ENCODE data around the gene MGLL.
A peak's percentile ranks its signal among the peaks of the same experiment; 100 is the strongest.

MGLL gene

DNA sequence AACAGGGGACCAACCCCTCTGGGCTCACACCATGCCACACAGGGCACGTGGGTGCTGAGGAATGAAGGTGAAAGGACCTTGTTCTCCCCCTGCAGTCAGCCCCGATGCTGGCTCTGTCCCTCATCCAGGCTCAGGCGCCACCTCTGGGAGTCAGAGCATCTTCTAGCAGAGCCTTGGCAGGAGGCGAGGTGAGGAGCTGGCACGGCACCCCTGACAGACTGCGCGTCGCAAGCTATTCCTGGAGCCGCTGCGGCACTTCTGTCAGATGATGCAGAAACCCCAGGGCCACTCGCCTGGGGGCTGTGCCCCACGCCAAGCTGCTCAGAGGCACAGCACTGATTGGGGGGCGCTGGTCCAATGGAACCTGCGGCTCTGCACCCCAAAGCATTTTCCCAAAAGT, 62.0 kb downstream of the MGLL start:
- FAIRE-seq (no peak), DNase-seq (ENCODE audit: low spot score) (no peak)

DNA sequence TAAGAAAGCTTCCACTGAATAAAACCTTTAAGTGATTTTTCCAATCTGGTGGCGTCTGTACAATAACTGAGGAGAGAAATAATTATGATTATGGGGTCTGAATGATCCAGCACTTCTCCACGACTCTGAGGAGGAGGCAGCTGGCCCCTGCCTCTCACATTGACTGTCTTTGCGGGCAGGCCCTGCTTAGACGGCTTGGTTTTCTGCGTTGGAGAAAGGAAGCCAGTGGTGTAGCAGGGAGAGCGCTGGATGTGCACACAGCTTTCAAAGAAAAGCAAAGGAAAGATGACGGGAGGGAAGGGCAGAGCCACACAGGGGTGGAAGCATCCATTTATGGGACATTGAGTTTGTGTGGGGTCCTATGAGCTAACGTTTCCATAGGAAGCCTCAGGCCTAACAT, 62.5 kb downstream of the MGLL start:
- FAIRE-seq = no peak
- no peak for DNase-seq (ENCODE audit: low spot score)

DNA sequence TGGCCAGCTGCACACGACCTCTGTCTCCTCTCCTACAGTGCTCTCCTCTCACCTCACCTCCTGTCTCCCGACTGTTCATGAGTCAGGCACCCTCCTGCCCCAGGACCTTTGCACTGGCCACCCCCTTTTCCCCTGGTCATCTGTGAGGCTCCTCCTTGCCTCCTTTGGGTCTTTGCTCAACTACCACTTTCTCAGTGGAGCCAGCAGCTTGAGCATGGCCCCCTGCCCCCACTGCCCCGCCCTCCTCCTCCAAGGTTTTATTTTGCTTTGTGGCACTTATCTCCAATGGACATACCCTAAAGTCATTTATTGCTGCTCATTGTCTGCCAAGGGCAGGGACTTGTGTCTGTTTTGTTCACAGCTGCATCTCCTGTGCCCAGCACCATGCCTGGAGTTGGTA, 64.3 kb downstream of the MGLL start:
- no peak for FAIRE-seq

DNA sequence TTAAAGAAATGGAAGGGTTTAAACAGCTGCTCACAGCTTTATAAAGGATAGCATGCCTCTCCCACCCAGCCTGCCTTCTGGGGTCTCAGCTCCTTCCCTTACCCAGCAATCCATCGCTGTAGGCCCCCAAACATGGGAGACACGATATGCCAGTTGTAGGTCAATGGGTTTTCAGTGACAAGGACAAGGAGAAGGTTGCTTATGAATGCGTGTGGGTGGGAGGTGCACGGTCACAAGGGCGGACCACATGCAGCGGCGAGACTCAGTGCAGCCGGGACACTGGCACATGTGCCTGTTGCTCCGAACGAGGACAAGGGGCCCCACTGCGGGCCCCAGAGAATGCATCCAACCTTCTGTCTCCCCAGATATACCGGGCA, 67.0 kb downstream of the MGLL start:
- no peak for FAIRE-seq

More for the DNA sequence above, 64.3 kb downstream of the MGLL start:
- DNase-seq (ENCODE audit: low spot score) = no peak

DNA sequence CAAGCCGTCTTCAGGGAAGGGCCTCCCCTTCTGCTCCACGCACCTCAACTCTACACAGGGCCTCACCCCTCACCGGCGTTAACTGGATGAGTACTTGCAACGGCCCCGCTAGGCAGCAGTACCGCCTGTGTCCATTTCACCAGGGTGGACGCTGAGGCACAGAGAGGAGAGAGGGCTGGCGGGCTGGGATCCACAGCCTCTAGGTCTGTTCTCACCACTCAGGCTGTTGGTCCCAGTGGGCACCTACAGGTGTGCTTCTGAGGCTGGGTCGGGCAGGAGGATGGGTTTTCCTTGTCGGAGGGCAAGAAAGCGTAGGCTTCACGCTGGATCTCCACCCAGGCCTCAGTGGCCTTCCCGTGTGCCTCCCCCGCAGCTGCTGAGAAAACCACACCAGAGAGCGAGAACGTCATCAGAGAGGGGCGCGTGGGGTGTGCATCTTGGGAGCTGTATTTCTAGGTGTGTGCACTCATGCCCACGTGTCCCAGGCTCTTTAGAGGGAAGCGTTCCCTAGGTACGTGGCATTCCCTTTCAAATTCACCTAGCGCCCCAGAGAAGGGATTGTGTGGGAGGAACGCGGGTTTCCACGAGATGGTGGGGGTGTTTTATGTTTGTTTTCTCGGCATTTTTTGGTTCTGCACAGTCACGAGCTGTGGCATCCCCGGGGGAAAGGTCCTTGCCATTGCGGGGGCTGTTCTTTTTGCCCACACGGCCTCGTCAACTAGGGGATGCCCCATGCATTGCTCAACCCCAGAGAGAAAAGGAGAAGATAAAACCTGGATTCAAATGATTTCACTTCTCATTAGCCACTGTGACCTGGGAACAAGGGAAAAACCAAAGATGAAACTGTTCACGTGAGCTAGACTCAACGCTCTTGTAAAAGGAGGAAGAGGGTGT, 67.7 kb downstream of the MGLL start:
- DNase-seq (ENCODE audit: low spot score) (no peak), FAIRE-seq (no peak)

More for the DNA sequence above, 67.0 kb downstream of the MGLL start:
- no peak for DNase-seq (ENCODE audit: low spot score)

DNA sequence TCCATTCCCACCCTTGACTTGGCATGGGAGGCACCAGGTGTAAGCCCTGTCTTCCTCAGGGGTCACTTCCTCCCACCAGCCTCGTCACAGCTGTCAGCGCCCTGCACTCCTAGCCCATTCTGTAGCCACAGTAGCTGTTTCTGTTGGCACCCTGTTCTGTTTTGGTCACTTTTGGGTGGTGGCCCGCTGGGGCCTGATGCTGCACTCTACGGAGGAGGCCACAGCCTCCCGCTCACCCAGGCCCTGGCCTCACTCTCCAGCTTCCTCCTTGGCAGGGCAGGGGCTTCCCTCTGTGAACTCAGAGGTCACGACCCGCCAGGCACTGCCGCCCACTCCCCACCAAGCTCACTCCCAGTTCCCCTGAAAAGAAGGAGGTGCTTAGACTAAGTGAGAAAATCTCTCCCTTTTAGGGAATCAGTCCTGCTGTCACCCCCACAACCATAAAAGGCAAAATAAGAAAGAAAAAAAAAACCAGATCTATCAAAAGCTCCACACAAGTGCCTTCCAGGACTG, 68.4 kb downstream of the MGLL start:
- no peak for FAIRE-seq
- DNase-seq (ENCODE audit: low spot score) = no peak

DNA sequence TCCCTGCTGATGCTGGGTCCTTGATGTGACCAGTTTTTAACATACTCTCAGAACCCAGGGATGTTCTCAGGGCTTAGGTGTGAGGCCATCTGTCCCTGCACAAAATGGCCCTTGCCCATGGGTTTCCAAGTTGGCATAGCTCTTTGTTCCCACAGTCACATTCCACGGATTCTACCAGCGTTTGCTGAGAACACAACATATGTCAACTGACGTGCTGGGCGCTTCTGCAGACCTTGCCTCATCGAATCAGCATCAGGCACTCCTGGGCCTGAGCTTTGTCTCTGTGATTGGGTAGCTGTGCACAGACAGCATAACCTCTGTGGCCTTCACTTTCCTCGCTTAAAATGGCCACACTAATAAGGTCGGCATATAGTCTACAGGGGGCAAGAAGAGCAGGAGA, 69.0 kb downstream of the MGLL start:
- no peak for FAIRE-seq
- DNase-seq (ENCODE audit: low spot score) = no peak

DNA sequence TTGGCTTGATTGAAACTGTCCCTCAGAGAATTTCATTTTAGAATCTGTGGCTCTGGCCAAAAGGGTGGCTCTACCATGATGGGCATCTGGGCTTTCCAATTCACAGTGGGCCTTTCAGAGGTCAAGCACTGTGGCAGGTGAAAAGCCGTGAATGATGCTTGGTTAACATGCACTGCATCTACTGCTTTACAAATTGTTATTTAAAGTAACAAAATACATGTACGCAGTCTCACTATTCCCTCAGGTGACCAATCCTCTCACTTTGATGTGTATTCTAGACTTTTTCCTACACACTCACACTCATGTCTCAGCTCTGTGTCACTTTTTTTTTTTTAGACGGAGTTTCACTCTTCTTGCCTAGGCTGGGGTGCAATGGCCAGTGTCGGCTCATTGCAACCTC, 70.5 kb downstream of the MGLL start:
- no peak for DNase-seq (ENCODE audit: low spot score)
- no peak for FAIRE-seq

DNA sequence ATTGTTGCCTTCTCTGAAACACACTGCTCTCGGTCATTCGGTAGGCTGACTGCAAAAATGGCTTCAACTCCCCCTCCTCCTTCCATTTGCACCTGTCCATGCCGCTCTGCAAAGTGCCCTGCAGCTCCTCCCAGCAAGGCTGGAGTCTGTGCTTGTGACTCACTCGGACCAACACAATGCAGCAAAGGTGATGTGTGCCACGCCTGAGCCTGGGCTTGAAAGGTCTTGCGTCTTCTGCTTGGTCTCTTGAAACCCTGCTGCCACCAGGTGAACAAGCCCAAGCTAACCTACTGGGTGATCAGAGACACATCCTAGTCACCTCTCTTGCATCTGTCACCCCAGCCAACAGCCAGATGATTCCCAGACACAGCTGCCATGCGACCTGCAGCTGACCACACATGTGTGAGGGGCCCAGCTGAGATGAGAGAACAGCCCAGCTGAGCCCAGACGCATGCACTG, 71.1 kb downstream of the MGLL start:
- DNase-seq (ENCODE audit: low spot score) = no peak
- no peak for FAIRE-seq

DNA sequence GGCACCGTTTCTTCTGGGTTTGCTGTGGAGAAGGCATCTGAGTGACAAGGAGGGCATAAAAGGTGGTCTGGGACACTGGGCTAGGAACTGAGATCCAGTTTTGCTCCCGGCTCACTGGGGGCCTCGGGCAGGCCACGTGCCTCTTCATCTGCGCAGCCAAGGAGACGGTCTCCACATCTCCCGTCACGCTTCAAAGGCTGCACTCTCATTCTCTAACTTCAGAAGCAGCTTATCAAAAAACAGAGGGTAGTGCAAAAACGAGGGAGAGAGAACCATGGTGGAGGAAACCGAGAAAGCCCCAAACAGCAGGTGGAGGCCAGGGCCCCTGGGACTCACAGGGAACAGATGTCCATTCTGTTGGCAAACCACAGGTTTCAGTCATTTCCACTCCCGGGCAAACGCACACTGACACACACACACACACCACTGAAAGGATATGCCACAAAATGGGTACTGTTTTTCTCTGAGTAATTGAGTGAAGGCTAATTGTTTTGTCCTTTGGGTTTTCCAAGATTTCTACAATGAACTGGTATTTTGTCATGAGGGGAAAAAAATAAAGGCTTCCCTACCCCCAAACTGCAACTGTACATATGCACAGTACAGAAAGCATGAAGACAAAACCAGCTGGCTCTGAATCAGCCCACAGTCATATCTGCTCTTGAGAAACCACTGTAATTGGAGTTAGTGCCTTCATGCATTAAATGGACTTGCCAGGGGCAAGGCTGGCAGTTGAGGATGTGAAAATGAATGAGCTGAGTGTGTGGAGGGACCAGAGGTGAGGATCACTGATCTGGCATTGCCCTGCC, 71.9 kb downstream of the MGLL start:
- no peak for DNase-seq (ENCODE audit: low spot score)
- FAIRE-seq = no peak

DNA sequence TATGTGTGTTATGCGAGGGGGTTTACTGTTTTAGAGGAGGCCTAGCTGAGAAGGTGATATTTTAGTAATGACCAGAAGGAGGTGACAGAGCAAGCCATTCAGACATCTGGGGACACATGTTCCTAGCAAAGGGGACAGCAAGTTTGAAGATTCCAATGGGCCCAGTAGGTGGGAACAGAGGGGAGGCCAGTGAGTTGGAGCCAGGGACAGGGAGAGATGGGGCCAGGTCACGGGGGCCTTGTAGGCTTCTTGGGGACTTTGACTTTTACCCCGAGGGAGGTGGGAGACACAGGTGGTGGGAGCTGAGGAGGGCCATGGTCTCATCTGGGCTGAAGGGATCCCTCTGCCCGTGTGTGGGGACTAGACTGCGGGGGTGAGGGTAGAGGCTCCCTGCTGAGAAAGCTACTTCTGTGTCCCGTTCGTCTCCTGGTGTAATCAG, 72.5 kb downstream of the MGLL start:
- DNase-seq (ENCODE audit: low spot score) (no peak), FAIRE-seq (no peak)

DNA sequence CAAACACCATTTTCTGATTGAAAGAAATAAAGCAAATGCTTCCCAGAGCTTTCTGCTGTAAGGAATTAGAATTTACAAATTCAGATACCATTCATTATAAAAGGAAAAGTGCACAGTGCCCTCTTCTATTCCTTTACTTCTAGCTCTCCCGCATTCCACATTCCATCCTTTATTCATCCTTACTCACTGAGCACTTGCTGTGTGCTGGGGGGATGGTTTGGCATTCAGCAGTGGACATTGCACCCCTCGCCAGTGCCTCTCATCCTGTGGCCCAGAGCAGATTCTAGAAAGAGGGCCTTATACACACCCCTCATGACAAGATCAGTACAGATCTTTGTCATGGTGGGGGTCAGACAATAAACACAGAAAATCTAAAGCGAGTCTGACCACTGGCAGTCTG, 73.0 kb downstream of the MGLL start:
- DNase-seq (ENCODE audit: low spot score) = no peak

DNA sequence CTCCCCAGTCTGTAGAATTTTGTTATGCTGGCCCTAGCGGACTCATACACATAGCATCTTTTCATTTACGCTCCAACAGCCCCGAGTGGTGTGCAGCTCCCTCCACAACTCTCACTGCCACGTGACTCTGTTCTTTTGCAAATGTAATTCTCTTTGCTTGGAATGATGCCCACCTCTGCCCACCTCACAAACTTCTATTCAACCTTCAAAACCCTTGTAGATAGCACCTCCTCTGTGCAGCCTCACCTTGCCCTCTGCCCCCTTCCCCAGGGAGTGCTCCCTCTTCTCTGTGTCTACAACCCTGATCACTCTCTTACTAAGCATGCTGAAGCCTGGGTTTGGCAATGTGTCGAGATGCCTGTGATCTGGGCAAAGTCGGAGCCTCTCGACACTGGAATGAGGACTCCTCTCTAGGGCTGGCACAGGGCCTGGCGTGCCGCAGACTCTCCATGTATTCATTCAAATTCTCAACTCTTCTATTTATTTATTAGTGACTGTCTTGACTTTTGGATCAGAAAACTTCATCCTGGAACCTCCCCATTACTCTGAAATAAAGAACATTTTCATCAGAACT, 73.5 kb downstream of the MGLL start:
- FAIRE-seq (no peak), DNase-seq (ENCODE audit: low spot score) (no peak)

More for the DNA sequence above, 73.0 kb downstream of the MGLL start:
- FAIRE-seq = no peak

DNA sequence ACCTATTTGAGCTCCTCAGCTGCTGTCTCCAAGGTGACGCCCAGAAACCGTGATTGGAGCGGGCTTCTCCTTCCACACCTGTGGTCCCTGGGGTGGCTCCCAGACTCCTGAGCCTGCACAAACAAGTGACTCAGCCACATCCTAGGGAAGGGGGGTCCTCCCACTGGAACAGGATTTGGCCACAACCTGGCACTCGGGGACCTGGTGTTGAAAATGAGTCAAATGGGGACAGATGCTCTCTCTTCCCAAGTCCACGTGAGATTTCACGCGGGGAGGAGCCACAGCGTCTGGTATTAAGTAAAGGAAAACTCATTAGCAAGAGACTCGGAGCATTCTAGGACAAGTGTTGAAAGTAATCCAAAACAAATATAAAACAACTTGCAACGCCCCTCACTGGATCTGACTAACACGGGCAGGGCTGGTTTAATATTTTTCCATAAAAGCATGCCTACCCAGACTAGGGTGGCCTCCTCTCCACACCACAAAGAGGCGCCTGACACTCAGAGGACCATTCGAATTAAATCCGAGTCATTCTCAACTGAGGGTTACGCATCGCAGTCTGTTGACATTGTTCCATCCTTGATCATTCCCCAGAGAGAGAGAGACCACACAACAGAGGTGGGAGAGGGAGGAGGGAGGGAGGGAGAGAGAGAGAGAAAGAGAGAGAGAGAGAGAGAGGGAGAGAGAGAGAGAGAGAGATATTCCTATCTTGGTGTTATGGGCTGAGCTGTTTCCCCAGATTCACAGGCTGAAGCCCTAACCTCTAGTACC, 74.4 kb downstream of the MGLL start:
- FAIRE-seq = no peak
- peak; percentile 83 for DNase-seq (ENCODE audit: low spot score)

DNA sequence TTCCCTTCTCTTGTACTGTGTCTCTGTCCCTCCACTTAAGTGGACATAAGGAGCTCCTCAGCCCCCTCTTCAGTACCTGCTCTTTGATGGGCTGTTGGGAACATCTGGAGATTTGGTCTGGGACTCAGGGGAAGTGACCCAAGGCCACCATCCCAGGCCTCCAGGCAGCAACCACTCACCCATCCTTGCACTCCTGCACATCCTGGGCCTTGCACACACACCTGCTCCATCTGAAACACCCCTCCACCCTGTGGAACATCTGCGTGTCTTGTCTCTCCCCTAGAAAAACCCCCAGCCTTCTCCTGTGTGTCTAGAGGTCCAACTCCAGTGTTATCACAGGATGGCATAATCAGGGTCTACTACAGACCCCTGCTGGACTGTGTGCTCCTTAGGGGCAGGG, 75.2 kb downstream of the MGLL start:
- DNase-seq (ENCODE audit: low spot score) (no peak), FAIRE-seq (no peak)

DNA sequence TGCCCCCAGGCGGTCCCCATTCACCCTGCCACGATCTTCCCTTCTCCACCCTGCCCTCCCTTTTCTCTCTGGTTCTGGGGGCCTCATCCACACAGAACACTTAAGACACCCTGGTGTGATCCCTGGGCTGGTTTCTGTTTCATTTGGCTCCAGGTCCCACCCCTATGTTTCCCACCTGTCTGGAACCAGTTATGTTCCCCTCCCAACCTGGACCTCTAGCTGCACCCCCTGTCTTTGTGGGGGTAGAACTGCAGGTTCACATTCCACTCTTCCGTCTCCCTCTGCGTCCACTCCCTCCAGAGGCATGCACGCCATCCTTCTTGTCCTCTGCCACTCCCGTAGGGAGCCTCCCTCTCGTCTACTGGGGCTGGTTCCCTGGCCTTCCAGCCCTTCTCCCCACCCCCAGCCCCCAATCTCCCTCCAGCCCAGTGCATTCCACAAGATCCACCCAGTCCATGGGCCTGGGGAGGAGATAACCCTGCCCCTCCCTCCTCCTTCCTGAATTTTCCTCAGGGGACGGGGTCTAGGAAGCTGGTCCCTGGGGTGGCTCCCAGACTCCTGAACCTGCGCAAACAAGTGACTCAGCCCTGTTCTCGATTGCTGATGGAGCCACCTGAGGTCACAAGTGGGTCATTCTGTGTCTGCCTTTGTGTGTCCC, 75.8 kb downstream of the MGLL start:
- DNase-seq (ENCODE audit: low spot score) (peak; percentile 68), FAIRE-seq (no peak)

DNA sequence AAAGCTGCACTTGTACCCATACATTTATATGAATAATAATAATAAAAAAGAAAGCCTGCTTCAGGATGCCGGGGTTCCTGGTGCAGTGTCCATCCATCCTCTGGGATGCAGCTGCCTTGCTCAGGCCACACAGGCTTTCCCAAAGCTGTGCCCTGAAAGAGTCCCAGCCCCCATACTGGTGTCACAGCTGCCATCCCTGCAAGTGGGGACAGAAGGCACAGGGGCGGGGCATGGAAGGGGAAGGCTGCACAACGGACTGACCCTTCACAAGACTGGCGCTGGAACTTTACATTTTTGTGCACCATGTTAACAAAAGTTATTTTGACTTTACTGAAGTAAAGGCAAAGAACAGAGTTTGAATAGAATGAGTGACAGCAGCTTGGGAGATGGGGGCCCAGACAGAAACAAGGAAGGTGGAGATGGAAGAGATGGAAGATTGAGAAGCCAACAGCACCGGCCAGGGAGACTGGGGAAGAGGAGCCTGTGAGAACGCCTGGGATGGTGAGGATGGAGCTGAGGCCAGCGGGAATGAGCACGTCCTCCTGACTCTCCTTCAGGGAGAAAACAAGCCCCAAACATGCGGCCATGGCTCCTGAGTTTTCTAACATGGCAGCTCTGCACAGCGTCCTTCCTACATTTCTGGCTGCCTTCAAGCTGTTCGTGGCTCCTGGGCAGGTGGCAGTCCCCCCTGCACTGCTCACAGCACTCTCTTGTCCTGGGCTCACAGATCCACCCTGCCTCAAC, 76.5 kb downstream of the MGLL start:
- no peak for FAIRE-seq

DNA sequence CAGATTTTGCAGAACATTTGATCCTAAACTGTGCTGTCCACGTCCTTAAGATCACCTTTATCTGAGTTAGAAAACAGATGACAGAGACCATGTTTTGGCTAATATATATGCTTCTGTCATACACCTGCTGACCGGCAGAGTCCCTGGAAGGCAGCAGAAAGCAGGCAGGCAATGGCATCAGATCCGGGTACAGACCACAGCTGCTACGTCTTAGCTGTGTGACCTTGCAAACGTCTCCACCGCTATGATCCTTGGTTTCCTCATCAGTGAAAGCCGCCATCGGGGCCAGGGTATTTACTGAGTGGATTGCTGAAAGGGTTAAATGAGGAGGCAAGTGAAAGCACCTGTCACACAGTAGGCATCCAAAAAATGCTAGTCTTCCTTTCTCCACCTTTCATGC, 77.4 kb downstream of the MGLL start:
- FAIRE-seq (no peak), DNase-seq (ENCODE audit: low spot score) (no peak)

More for the DNA sequence above, 76.5 kb downstream of the MGLL start:
- DNase-seq (ENCODE audit: low spot score) = no peak

DNA sequence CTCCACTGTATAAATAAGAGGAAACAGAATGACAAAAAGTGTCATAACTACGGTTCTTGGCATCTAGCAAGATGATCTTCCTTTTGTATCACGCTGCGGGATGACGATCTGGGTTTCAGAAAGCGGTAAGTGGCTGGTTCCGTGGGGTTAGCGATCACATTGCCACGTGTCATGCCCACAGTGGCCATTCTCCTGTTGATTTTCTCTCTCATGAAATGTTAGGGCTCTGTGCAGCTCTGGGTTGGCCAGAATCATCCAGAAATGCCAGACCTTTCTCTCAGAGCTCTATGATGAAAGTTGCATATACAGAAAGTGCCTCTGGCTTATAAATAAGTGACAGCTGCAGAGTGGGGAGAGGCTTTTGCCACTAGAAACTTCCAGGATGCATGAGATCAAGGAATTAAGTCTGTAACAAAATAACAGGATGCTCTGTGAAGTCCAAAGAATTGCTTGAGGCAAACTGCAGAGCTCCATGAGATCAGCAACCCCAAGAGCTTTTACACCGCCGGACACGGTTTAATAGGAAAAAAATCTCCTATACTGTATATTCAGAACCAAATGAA, 78.0 kb downstream of the MGLL start:
- DNase-seq (ENCODE audit: low spot score) = no peak
- no peak for FAIRE-seq

All from urothelium cell line (cell line).